KMS-11 (cell line): ENCODE measurements around the gene SPAG9.

Source experiments
- H2AFZ ChIP-seq: fragments of 200-600 bp; sonication (generic); 2 replicates; pipeline ENCODE4 v1.6.1; 2016; ENCODE audit warnings: antibody characterized with exemption, mixed run types, low read depth
- H3K27ac ChIP-seq: fragments of 200-600 bp; sonication (generic); 2 replicates; pipeline ENCODE4 v1.6.1; 2016; ENCODE audit warnings: mild to moderate bottlenecking, mixed run types
- H3K27me3 ChIP-seq: fragments of 200-600 bp; sonication (generic); 2 replicates; pipeline ENCODE4 v1.6.1; 2017; ENCODE audit warnings: mild to moderate bottlenecking, low read depth, mixed run types, moderate library complexity; ENCODE audit not compliant: insufficient read depth
- H3K36me3 ChIP-seq: fragments of 200-600 bp; sonication (generic); 2 replicates; pipeline ENCODE4 v1.6.1; 2017; ENCODE audit warnings: mild to moderate bottlenecking, mixed run types; ENCODE audit not compliant: insufficient read depth
- H3K4me1 ChIP-seq: fragments of 200-600 bp; sonication (generic); 2 replicates; pipeline ENCODE4 v1.6.1; 2016; ENCODE audit warnings: mild to moderate bottlenecking, low read depth, mixed run types; ENCODE audit not compliant: poor library complexity, severe bottlenecking
- H3K4me2 ChIP-seq: fragments of 200-600 bp; sonication (generic); 2 replicates; pipeline ENCODE4 v1.7.0; 2016; ENCODE audit warnings: mild to moderate bottlenecking, mixed run types
- H3K4me3 ChIP-seq: fragments of 200-600 bp; sonication (generic); IDR thresholded peaks from 2 replicates; pipeline ENCODE4 v1.6.1; 2017; ENCODE audit warnings: low read depth, low read length, mixed read lengths; ENCODE audit not compliant: insufficient read depth
- H3K79me2 ChIP-seq: fragments of 200-600 bp; sonication (generic); 2 replicates; pipeline ENCODE4 v1.6.1; 2016; ENCODE audit warnings: low read depth, mixed run types; ENCODE audit not compliant: insufficient read depth
- H3K9ac ChIP-seq: fragments of 200-600 bp; sonication (generic); 2 replicates; pipeline ENCODE4 v1.6.1; 2016; ENCODE audit warnings: mild to moderate bottlenecking, mixed run types
- H4K20me1 ChIP-seq: fragments of 200-600 bp; sonication (generic); 2 replicates; pipeline ENCODE4 v1.6.1; 2016; ENCODE audit warnings: mild to moderate bottlenecking, mixed run types; ENCODE audit not compliant: insufficient read depth
- CTCF ChIP-seq: fragments of 200-600 bp; sonication (generic); conservative IDR thresholded peaks from 2 replicates; pipeline ENCODE4 v1.6.1; 2017; ENCODE audit warnings: low read depth, mild to moderate bottlenecking, antibody characterized with exemption, low read length, moderate library complexity, mixed read lengths

SPAG9 gene

GRCh38 chr17:50919321-50920040, 201.2 kb downstream of the SPAG9 start:
- Histone ChIP-seq H3K36me3 (no peaks in the 10 kb centered on the region), H3K79me2 (no peaks in the 10 kb centered on the region), H3K9ac (peak overlapping the region; percentile 53), H2AFZ (peak overlapping the region; percentile 94), H3K27ac (peak overlapping the region; percentile 63), H3K4me1 (peaks cover 36% of the 10 kb centered on the region), H3K4me3 (no peak overlapping the region), H3K27me3 (no peaks in the 10 kb centered on the region), H4K20me1 (no peaks in the 10 kb centered on the region), H3K4me2 (peak overlapping the region; percentile 88)
- TF ChIP-seq CTCF = no peak

GRCh38 chr17:50918933-50919296, 201.8 kb downstream of the SPAG9 start:
- Histone ChIP-seq H3K9ac (peak overlapping the region; percentile 53; the same call in 1 of the 2 replicates), H3K36me3 (no peaks in the 10 kb centered on the region), H3K27me3 (no peaks in the 10 kb centered on the region), H3K4me3 (no peak overlapping the region), H3K4me2 (peak overlapping the region; percentile 88), H4K20me1 (no peaks in the 10 kb centered on the region), H2AFZ (peak overlapping the region; percentile 94), H3K27ac (peak overlapping the region; percentile 63), H3K79me2 (no peaks in the 10 kb centered on the region), H3K4me1 (peaks cover 36% of the 10 kb centered on the region)
- TF ChIP-seq CTCF = no peak

GRCh38 chr17:50918071-50918932, 202.4 kb downstream of the SPAG9 start:
- no peaks in the 10 kb centered on the region for H3K27me3 ChIP-seq
- H3K4me3 ChIP-seq = no peak overlapping the region
- no peaks in the 10 kb centered on the region for H3K79me2 ChIP-seq
- peaks cover 36% of the 10 kb centered on the region for H3K4me1 ChIP-seq
- H3K9ac ChIP-seq = no peak overlapping the region
- H3K27ac ChIP-seq = no peak overlapping the region
- H4K20me1 ChIP-seq = no peaks in the 10 kb centered on the region
- TF ChIP-seq CTCF = no peak
- no peaks in the 10 kb centered on the region for H3K36me3 ChIP-seq
- no peak overlapping the region for H2AFZ ChIP-seq
- no peak overlapping the region for H3K4me2 ChIP-seq

GRCh38 chr17:50917418-50917743, 203.3 kb downstream of the SPAG9 start:
- Histone ChIP-seq H3K9ac (no peak overlapping the region), H3K4me1 (peaks cover 36% of the 10 kb centered on the region), H3K79me2 (no peaks in the 10 kb centered on the region), H3K27ac (no peak overlapping the region), H2AFZ (no peak overlapping the region), H3K4me2 (no peak overlapping the region), H4K20me1 (no peaks in the 10 kb centered on the region), H3K36me3 (no peaks in the 10 kb centered on the region), H3K27me3 (no peaks in the 10 kb centered on the region), H3K4me3 (no peak overlapping the region)
- TF ChIP-seq CTCF = no peak
